KMS-11 (cell line): ENCODE results near the gene MTUS2.

Experiments
- H2AFZ ChIP-seq: fragments of 200-600 bp; sonication (generic); 2 replicates; pipeline ENCODE4 v1.6.1; 2016; ENCODE audit warnings: antibody characterized with exemption, mixed run types, low read depth
- H3K27ac ChIP-seq: fragments of 200-600 bp; sonication (generic); 2 replicates; pipeline ENCODE4 v1.6.1; 2016; ENCODE audit warnings: mild to moderate bottlenecking, mixed run types
- H3K27me3 ChIP-seq: fragments of 200-600 bp; sonication (generic); 2 replicates; pipeline ENCODE4 v1.6.1; 2017; ENCODE audit warnings: mild to moderate bottlenecking, low read depth, mixed run types, moderate library complexity; ENCODE audit not compliant: insufficient read depth
- H3K36me3 ChIP-seq: fragments of 200-600 bp; sonication (generic); 2 replicates; pipeline ENCODE4 v1.6.1; 2017; ENCODE audit warnings: mild to moderate bottlenecking, mixed run types; ENCODE audit not compliant: insufficient read depth
- H3K4me1 ChIP-seq: fragments of 200-600 bp; sonication (generic); 2 replicates; pipeline ENCODE4 v1.6.1; 2016; ENCODE audit warnings: mild to moderate bottlenecking, low read depth, mixed run types; ENCODE audit not compliant: poor library complexity, severe bottlenecking
- H3K4me2 ChIP-seq: fragments of 200-600 bp; sonication (generic); 2 replicates; pipeline ENCODE4 v1.7.0; 2016; ENCODE audit warnings: mild to moderate bottlenecking, mixed run types
- H3K4me3 ChIP-seq: fragments of 200-600 bp; sonication (generic); IDR thresholded peaks from 2 replicates; pipeline ENCODE4 v1.6.1; 2017; ENCODE audit warnings: low read depth, low read length, mixed read lengths; ENCODE audit not compliant: insufficient read depth
- H3K79me2 ChIP-seq: fragments of 200-600 bp; sonication (generic); 2 replicates; pipeline ENCODE4 v1.6.1; 2016; ENCODE audit warnings: low read depth, mixed run types; ENCODE audit not compliant: insufficient read depth
- H3K9ac ChIP-seq: fragments of 200-600 bp; sonication (generic); 2 replicates; pipeline ENCODE4 v1.6.1; 2016; ENCODE audit warnings: mild to moderate bottlenecking, mixed run types
- H4K20me1 ChIP-seq: fragments of 200-600 bp; sonication (generic); 2 replicates; pipeline ENCODE4 v1.6.1; 2016; ENCODE audit warnings: mild to moderate bottlenecking, mixed run types; ENCODE audit not compliant: insufficient read depth
- CTCF ChIP-seq: fragments of 200-600 bp; sonication (generic); conservative IDR thresholded peaks from 2 replicates; pipeline ENCODE4 v1.6.1; 2017; ENCODE audit warnings: low read depth, mild to moderate bottlenecking, antibody characterized with exemption, low read length, moderate library complexity, mixed read lengths

The MTUS2 gene

GRCh38 chr13:29481603-29482002 is 661.5 kb downstream of the MTUS2 start:
- no peaks in the 10 kb centered on the region for H3K36me3 ChIP-seq
- H3K9ac ChIP-seq = no peak overlapping the region
- H4K20me1 ChIP-seq = no peaks in the 10 kb centered on the region
- no peak overlapping the region for H3K27ac ChIP-seq
- H3K4me1 ChIP-seq = no peaks in the 10 kb centered on the region
- H3K27me3 ChIP-seq = no peaks in the 10 kb centered on the region
- TF ChIP-seq CTCF = no peak
- no peaks in the 10 kb centered on the region for H3K79me2 ChIP-seq
- no peak overlapping the region for H3K4me3 ChIP-seq
- no peak overlapping the region for H2AFZ ChIP-seq
- H3K4me2 ChIP-seq = no peak overlapping the region

DNA sequence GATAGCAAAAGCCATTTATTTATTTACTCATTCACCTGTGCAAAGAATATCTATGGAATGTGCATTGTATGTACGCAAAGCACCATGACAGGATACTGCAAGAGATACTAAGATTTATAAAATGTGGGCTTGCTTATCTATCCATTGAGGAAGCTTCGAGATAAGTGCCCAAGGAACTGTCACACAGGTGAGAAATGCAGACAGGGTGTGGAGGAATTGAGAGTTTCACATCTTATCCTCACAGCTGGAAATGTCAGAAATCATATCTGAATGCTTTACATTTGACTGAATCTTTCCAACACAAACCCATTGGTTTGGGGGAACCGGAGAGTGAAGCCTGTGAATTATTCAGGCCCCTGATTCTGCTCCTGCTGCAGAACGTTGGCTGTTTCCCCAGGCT is 662.4 kb downstream of the MTUS2 start:
- Histone ChIP-seq H3K27ac (no peak overlapping the region), H3K4me3 (no peak overlapping the region), H3K4me2 (no peak overlapping the region), H2AFZ (no peak overlapping the region), H3K79me2 (no peaks in the 10 kb centered on the region), H3K27me3 (no peaks in the 10 kb centered on the region), H3K4me1 (no peaks in the 10 kb centered on the region), H3K9ac (no peak overlapping the region), H3K36me3 (no peaks in the 10 kb centered on the region), H4K20me1 (no peaks in the 10 kb centered on the region)
- no peak for TF ChIP-seq CTCF

GRCh38 chr13:29483211-29483610 is 663.1 kb downstream of the MTUS2 start:
- no peaks in the 10 kb centered on the region for H4K20me1 ChIP-seq
- no peaks in the 10 kb centered on the region for H3K4me1 ChIP-seq
- no peak overlapping the region for H3K4me2 ChIP-seq
- no peak overlapping the region for H2AFZ ChIP-seq
- H3K27me3 ChIP-seq = no peaks in the 10 kb centered on the region
- no peaks in the 10 kb centered on the region for H3K79me2 ChIP-seq
- no peak overlapping the region for H3K4me3 ChIP-seq
- no peaks in the 10 kb centered on the region for H3K36me3 ChIP-seq
- TF ChIP-seq CTCF = no peak
- H3K9ac ChIP-seq = no peak overlapping the region
- no peak overlapping the region for H3K27ac ChIP-seq

DNA sequence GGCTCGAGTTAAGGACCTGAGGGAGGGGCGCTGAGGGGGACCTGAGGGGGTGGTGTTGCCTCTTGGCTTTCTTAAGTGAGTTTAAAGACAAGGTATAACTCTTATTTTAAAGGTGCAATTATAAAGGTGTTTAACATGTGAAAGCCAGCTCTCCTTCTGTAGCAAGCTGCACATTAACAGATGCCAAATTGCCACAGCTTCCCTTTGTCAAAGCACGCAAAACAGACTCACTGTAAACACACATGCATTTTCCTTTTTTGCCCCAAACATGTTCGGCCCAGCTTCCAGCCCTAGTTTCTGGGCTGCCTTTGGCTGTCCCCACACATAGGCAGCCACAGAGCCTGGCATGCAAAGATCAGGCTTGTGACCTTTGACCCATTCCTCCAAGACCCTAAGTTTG is 663.5 kb downstream of the MTUS2 start:
- Histone ChIP-seq H3K4me3 (no peak overlapping the region), H4K20me1 (no peaks in the 10 kb centered on the region), H3K27me3 (no peaks in the 10 kb centered on the region), H3K4me2 (no peak overlapping the region), H3K27ac (no peak overlapping the region), H3K79me2 (no peaks in the 10 kb centered on the region), H3K36me3 (no peaks in the 10 kb centered on the region), H2AFZ (no peak overlapping the region), H3K9ac (no peak overlapping the region), H3K4me1 (no peaks in the 10 kb centered on the region)
- no peak for TF ChIP-seq CTCF

GRCh38 chr13:29484236-29484635 is 664.1 kb downstream of the MTUS2 start:
- H3K27me3 ChIP-seq = no peaks in the 10 kb centered on the region
- no peak overlapping the region for H3K9ac ChIP-seq
- H3K79me2 ChIP-seq = no peaks in the 10 kb centered on the region
- H3K36me3 ChIP-seq = no peaks in the 10 kb centered on the region
- H3K4me3 ChIP-seq = no peak overlapping the region
- H3K27ac ChIP-seq = no peak overlapping the region
- H3K4me2 ChIP-seq = no peak overlapping the region
- H3K4me1 ChIP-seq = no peaks in the 10 kb centered on the region
- no peak overlapping the region for H2AFZ ChIP-seq
- no peak for TF ChIP-seq CTCF
- H4K20me1 ChIP-seq = no peaks in the 10 kb centered on the region
